ENCODE measurements around the gene GYPB. TPM values are rescaled to one million over a fixed set of nuclear protein-coding genes. Genes with fewer than 3 reads are reported as not detected.
"Not testable (repeated sequence)": the region's sequence is repeated elsewhere in the genome, so short reads cannot be mapped to it uniquely, and the experiment has no call there.

GYPB gene
- total RNA-seq, result not detected

DNA sequence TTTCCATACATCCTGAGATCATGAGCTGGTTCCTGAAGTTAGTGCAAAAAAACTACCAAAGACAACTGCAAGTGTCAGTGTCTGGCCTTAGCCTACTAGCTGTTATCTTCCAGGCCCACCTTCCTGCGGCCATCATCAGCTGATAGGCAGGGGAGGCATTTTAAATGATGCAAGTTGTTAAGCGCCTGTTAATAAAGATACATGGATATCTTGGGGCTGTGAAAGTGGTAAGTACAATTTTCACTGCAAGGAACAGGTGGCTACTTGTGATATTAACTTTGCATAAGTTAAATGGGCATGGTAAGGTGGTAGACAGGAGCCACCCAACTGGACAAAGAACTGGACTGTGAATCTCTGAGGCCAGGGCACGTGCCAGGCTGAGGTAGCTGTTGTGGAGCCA lies at the start of gene GYPB:
Gene GYPB, minus strand, starts transcription at position 104 of the 400 bp plus-strand sequence. Its CDS starts 93 bp downstream, at position 11.
- DNase-seq; H3K27ac ChIP-seq; intact Hi-C loops (cut with DNase I; ENCODE audit: low total_unique reads); in situ Hi-C loops (cut with MboI; ENCODE audit: low sequenced_read_pairs in 4 of 4); H3K36me3 ChIP-seq; ATAC-seq; H3K4me3 ChIP-seq; H3K9me3 ChIP-seq; H3K4me1 ChIP-seq; H3K27me3 ChIP-seq: not testable (repeated sequence)

DNA sequence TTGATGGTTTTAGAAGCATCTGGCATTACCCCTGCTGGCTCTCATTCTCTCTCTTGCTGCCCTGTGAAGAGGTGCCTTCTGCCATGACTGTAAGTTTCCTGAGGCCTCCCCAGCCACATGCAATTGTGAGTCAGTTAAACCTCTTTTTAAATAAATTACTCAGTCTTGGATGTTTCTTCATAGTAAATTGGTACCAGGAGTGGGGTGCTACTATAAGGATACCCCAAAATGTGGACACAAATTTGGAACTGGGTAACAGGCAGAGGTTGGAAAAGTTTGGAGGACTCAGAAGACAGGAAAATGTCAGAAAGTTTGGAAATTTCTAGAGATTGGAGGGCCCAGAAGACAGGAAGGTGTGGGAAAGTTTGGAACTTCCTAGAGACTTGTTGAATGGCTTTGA lies 42.4 kb upstream of the GYPB start:
- H3K4me3 ChIP-seq; intact Hi-C loops (cut with DNase I; ENCODE audit: low total_unique reads); ATAC-seq; H3K27ac ChIP-seq; DNase-seq; in situ Hi-C loops (cut with MboI; ENCODE audit: low sequenced_read_pairs in 4 of 4); H3K9me3 ChIP-seq; H3K36me3 ChIP-seq; H3K27me3 ChIP-seq; H3K4me1 ChIP-seq: not testable (repeated sequence)

DNA sequence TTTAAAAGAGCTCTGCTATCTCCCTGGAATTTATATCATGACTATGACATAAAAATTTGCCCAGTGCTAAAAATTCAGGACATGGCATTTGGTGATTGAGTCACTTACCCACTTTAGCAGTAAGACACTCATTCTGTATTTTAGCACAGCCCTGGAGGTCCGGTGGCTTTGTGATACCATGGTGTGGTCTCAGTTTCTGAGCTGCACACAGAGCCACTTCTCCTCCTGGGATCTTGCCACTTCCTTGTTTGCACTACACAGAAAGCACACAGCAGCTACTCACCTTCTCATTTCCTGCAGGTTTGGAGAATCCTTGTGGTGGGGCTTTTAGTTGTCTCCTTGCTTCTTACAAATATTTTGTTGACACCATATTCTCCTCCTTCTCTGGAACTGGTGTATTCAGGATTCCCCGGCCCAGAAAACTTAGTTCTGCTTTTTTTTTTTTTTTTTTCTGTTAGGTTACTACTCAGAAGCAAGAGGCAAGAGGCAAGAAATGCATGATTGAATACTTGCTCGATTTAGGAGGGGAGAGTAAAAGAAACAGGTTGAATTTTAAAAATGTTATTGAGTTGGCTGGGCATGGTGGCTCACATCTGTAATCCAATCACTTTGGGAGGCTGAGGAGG lies 41.2 kb upstream of the GYPB start:
- DNase-seq; H3K27ac ChIP-seq; ATAC-seq; in situ Hi-C loops (cut with MboI; ENCODE audit: low sequenced_read_pairs in 4 of 4); H3K4me3 ChIP-seq; intact Hi-C loops (cut with DNase I; ENCODE audit: low total_unique reads); H3K9me3 ChIP-seq; H3K4me1 ChIP-seq; H3K27me3 ChIP-seq; H3K36me3 ChIP-seq: not testable (repeated sequence)

- no peaks in the 10 kb centered on the region for H3K4me1 ChIP-seq
- intact Hi-C loops (cut with DNase I; ENCODE audit: low total_unique reads), result no loop called here
- no peak for TF ChIP-seq POLR2A (IDR thresholded peaks at IDR 0.05)
- no peak for TF ChIP-seq CTCF (IDR thresholded peaks at IDR 0.05 in 4 of 5, conservative IDR thresholded peaks at IDR 0.05 in 1 of 5)
- in situ Hi-C loops (cut with MboI; ENCODE audit: low sequenced_read_pairs in 4 of 4), result no loop called here
- ATAC-seq (no peak), DNase-seq (no peak)
- H3K27me3 ChIP-seq, result no peaks in the 10 kb centered on the region
- no peak overlapping the region for H3K4me3 ChIP-seq
- H3K27ac ChIP-seq, result no peak overlapping the region
- no peaks in the 10 kb centered on the region for H3K36me3 ChIP-seq
- H3K9me3 ChIP-seq, result no peaks in the 10 kb centered on the region
These were observed 37.6 kb upstream of the GYPB start for GRCh38 chr4:144056800-144057199.

GRCh38 chr4:144055336-144055735 lies 36.2 kb upstream of the GYPB start:
- in situ Hi-C loops (cut with MboI; ENCODE audit: low sequenced_read_pairs in 4 of 4); H3K4me1 ChIP-seq; H3K9me3 ChIP-seq; H3K27me3 ChIP-seq; H3K36me3 ChIP-seq; intact Hi-C loops (cut with DNase I; ENCODE audit: low total_unique reads); H3K27ac ChIP-seq; ATAC-seq; DNase-seq; H3K4me3 ChIP-seq: not testable (repeated sequence)

- H3K4me3 ChIP-seq; in situ Hi-C loops (cut with MboI; ENCODE audit: low sequenced_read_pairs in 4 of 4); intact Hi-C loops (cut with DNase I; ENCODE audit: low total_unique reads): not testable (repeated sequence)
These were observed 32.3 kb upstream of the GYPB start for GRCh38 chr4:144051494-144051893.

DNA sequence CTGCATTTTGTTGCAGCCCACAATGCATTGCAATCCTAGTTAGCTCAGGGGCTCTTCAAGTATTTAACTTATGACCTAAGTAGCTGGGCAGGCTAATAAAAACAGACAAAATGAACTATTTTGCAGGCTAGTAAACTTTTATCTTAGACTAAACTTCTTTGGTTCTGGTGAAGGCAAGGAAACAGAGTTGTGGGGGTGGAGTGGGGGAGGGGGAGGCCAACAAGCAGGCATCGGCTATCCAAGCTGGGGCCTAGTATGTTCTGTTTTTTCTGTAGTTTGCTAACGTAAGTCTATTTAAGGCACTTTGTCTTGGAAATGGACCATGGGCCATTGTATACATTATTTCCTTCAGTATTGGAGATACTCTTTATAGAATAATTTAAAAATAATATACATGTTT lies 31.5 kb upstream of the GYPB start:
- H3K36me3 ChIP-seq; DNase-seq; H3K9me3 ChIP-seq; H3K27me3 ChIP-seq; in situ Hi-C loops (cut with MboI; ENCODE audit: low sequenced_read_pairs in 4 of 4); intact Hi-C loops (cut with DNase I; ENCODE audit: low total_unique reads); H3K27ac ChIP-seq; H3K4me1 ChIP-seq; H3K4me3 ChIP-seq; ATAC-seq: not testable (repeated sequence)

More at GRCh38 chr4:144051494-144051893, 32.3 kb upstream of the GYPB start:
- not testable (repeated sequence) for H3K27me3 ChIP-seq, H3K36me3 ChIP-seq, H3K27ac ChIP-seq, H3K9me3 ChIP-seq, DNase-seq, ATAC-seq, H3K4me1 ChIP-seq

- H3K9me3 ChIP-seq; intact Hi-C loops (cut with DNase I; ENCODE audit: low total_unique reads); H3K4me3 ChIP-seq; in situ Hi-C loops (cut with MboI; ENCODE audit: low sequenced_read_pairs in 4 of 4); H3K27me3 ChIP-seq; ATAC-seq; H3K4me1 ChIP-seq; H3K36me3 ChIP-seq; DNase-seq; H3K27ac ChIP-seq: not testable (repeated sequence)
These were observed 30.6 kb upstream of the GYPB start for GRCh38 chr4:144049495-144050424.

DNA sequence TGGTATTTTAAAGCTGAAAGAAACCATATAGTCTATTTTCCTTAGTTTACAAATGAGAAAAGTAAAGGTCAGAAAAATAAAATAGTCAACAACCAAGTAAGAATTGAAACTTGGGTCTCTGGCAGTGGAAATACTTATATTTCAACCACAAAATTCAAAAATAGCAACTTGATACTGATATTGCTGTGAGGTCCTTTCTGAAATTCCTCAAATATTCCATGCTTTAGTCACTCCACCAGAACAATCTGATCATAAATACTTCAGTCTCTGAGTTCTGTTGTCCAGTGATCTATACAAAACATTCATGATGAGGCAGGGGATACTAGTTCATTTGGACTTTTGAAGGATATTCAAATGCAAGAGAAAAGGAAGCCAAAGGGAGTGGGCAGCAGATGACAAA lies 25.8 kb upstream of the GYPB start:
- H3K36me3 ChIP-seq; in situ Hi-C loops (cut with MboI; ENCODE audit: low sequenced_read_pairs in 4 of 4); DNase-seq; intact Hi-C loops (cut with DNase I; ENCODE audit: low total_unique reads); H3K4me1 ChIP-seq; H3K27me3 ChIP-seq; H3K9me3 ChIP-seq; H3K27ac ChIP-seq; ATAC-seq; H3K4me3 ChIP-seq: not testable (repeated sequence)

- in situ Hi-C loops (cut with MboI; ENCODE audit: low sequenced_read_pairs in 4 of 4); intact Hi-C loops (cut with DNase I; ENCODE audit: low total_unique reads); ATAC-seq; H3K9me3 ChIP-seq; H3K27ac ChIP-seq; H3K4me1 ChIP-seq; H3K36me3 ChIP-seq; DNase-seq; H3K4me3 ChIP-seq; H3K27me3 ChIP-seq: not testable (repeated sequence)
These were observed 13.4 kb upstream of the GYPB start for GRCh38 chr4:144032580-144032979.

- H3K4me1 ChIP-seq; H3K36me3 ChIP-seq; H3K27ac ChIP-seq; ATAC-seq; in situ Hi-C loops (cut with MboI; ENCODE audit: low sequenced_read_pairs in 4 of 4); DNase-seq; H3K27me3 ChIP-seq; H3K9me3 ChIP-seq; H3K4me3 ChIP-seq; intact Hi-C loops (cut with DNase I; ENCODE audit: low total_unique reads): not testable (repeated sequence)
These were observed 12.7 kb upstream of the GYPB start for GRCh38 chr4:144031875-144032274.
